ENCODE data around the gene NEK9. TPM values are rescaled to one million over a fixed set of nuclear protein-coding genes. Genes with fewer than 3 reads are reported as not detected.

Gene NEK9
- total and polyA plus RNA-seq, 10 of the 15 experiments (the other 5 are each of a cell fraction or from before 2014, with no cell fraction given): 6.0 to 78.8 (median 44.7) TPM

DNA sequence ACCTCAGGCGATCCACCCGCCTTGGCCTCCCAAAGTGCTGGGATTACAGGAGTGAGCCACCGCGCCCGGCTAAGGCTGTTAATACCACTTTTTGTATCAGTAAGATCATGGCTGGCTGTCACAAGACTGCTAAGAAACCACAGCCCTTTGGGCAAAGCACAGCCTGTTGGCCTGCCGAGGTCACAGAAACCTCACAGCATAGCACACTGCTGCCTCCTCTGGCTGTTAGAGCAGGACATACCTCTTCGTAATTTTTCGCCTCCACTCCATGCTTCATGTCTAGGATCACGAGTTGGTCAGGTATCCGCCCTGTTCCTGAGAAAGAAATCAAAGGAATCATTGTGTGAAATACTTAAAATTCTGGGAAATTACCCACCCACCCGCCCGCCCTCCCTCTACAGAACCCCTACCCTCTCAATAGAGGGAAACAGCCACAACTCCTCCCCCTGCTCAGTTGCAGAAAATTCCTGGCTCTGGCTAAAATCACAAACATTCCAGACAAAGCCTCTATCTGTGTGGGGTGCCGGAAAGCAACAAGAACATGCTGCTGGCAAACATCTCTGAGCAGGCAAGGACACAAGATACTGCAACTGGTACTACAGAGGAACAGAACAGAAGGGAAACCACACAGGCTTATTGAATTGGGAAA lies 20.7 kb upstream of the NEK9 start:
- in situ Hi-C loops (cut with MboI): no loop called here
- peaks cover 4 to 13% of the 10 kb centered on the region in 2 experiments; a peak in 3 of 4 replicates for H3K36me3 ChIP-seq (ENCODE audit: control insufficient read depth in 2 of 2, insufficient read depth in 2 of 2, low read length in 1 of 2)

More for the DNA sequence above, 20.7 kb upstream of the NEK9 start:
- no peak overlapping the region for H2AFZ ChIP-seq (ENCODE audit: control insufficient read depth, low read depth, low read length)
- H4K20me1 ChIP-seq (ENCODE audit: control insufficient read depth, insufficient read depth): no peaks in the 10 kb centered on the region
- BruUV-seq (replicated peaks): no TSS peak
- no peaks in the 10 kb centered on the region for H3K27me3 ChIP-seq (replicated peaks in 1 of 2; ENCODE audit: control insufficient read depth in 2 of 2, insufficient read depth in 2 of 2, low read length in 1 of 2)
- H3K4me2 ChIP-seq (ENCODE audit: control insufficient read depth, insufficient read depth): no peak overlapping the region
- POLR2A ChIA-PET: interaction anchor here (0.6 kb wide), 1 partner anchor 312 kb away, joined by 3 read pairs; no protein-coding TSS in a partner anchor
- H3K79me2 ChIP-seq (ENCODE audit: control insufficient read depth, insufficient read depth, low read length): peaks cover 4% of the 10 kb centered on the region
- no peak for TF ChIP-seq ZZZ3 (IDR thresholded peaks at IDR 0.05; ENCODE audit: control insufficient read depth, insufficient read length, low read depth)
- TF ChIP-seq TCF7 (IDR thresholded peaks at IDR 0.05; ENCODE audit: borderline replicate concordance): no peak
- no peak for TF ChIP-seq SMARCA5 (IDR thresholded peaks at IDR 0.05)
- no peak for TF ChIP-seq MEF2B (IDR thresholded peaks at IDR 0.05; ENCODE audit: partially characterized antibody, poor library complexity, severe bottlenecking)
- TF ChIP-seq, protein P1, sequence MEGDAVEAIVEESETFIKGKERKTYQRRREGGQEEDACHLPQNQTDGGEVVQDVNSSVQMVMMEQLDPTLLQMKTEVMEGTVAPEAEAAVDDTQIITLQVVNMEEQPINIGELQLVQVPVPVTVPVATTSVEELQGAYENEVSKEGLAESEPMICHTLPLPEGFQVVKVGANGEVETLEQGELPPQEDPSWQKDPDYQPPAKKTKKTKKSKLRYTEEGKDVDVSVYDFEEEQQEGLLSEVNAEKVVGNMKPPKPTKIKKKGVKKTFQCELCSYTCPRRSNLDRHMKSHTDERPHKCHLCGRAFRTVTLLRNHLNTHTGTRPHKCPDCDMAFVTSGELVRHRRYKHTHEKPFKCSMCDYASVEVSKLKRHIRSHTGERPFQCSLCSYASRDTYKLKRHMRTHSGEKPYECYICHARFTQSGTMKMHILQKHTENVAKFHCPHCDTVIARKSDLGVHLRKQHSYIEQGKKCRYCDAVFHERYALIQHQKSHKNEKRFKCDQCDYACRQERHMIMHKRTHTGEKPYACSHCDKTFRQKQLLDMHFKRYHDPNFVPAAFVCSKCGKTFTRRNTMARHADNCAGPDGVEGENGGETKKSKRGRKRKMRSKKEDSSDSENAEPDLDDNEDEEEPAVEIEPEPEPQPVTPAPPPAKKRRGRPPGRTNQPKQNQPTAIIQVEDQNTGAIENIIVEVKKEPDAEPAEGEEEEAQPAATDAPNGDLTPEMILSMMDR (IDR thresholded peaks at IDR 0.05 in 2 of 3, conservative IDR thresholded peaks at IDR 0.05 in 1 of 3; ENCODE audit: control insufficient read depth in 2 of 3, extremely low read depth in 1 of 3, insufficient read depth in 1 of 3, low read depth in 3 of 3, low read length in 3 of 3): no peak
- no peak overlapping the region for H3K9ac ChIP-seq (ENCODE audit: control insufficient read depth, insufficient read depth, low read length)
- H3K4me1 ChIP-seq (ENCODE audit: control insufficient read depth, insufficient read depth, low read length): no peaks in the 10 kb centered on the region
- no peak for FAIRE-seq
- H3K4me3 ChIP-seq: no peak overlapping the region
- no peak overlapping the region for H3K27ac ChIP-seq (ENCODE audit: control insufficient read depth, insufficient read depth)
- RAD21 ChIA-PET (ENCODE audit: unreplicated experiment): no interaction called here
- CTCF ChIA-PET: interaction anchor here (0.8 kb wide), 1 partner anchor 16 kb away, joined by 3 read pairs; no protein-coding TSS in a partner anchor
- no peaks in the 10 kb centered on the region for H3K9me3 ChIP-seq (replicated peaks; ENCODE audit: control insufficient read depth, insufficient read depth, low read length)
- 91% methylated on average over 13 of the region's 13 CpGs for WGBS (ENCODE audit: insufficient coverage, insufficient replicate concordance, low lambda C conversion rate, missing lambda C conversion rate)
- no peak for DNase-seq (ENCODE audit: low read depth, low spot score)
- SMC1A ChIA-PET (ENCODE audit: uncharacterized antibody, unreplicated experiment): no interaction called here
- intact Hi-C loops (cut with micrococcal nuclease; ENCODE audit: unreplicated experiment): no loop called here
- ATAC-seq: no peak
